GM12864 (cell line): ENCODE results near the gene TOPAZ1.

Experiments used
- DNase-seq: peaks from one replicate; pipeline ENCODE4 v3.0.0-alpha.2; 2011; ENCODE audit warnings: low read depth
- H3K4me3 ChIP-seq: 2 replicates; pipeline ENCODE4 v1.5.1; 2011; ENCODE audit warnings: mild to moderate bottlenecking, low read depth, low read length, control low read depth
- TF ChIP-seq, protein P1 (sequence below): IDR thresholded peaks from 2 replicates; pipeline ENCODE4 v1.5.1; 2011; ENCODE audit warnings: low read depth, mild to moderate bottlenecking, moderate library complexity, low read length, control low read depth, inconsistent platforms; ENCODE audit errors: missing control alignments

The TOPAZ1 gene

DNA sequence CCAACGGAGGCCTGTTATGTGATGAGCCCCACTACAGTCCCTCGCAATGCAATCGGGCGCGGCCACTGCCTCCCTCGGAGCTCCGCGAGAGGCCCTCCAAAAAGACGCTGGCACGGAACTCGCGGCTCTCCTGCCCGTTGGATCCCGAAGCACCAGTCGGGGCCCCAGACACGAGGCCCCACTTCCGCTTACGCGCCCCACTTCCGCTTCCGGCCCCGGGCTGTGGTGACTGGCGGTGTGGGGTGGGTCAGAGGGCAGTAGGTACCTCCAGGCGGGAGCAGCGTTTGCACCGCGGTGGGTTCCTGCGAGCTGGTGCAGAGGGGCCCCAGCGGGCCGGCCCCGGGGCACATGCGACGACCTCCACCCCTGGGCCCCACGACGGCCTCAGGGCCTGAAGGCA, at the start of gene TOPAZ1:
TOPAZ1 (plus strand) TSS at position 181 of the 400 bp plus-strand sequence; CDS start at position 349, 168 bp downstream.
- TF ChIP-seq, protein P1, sequence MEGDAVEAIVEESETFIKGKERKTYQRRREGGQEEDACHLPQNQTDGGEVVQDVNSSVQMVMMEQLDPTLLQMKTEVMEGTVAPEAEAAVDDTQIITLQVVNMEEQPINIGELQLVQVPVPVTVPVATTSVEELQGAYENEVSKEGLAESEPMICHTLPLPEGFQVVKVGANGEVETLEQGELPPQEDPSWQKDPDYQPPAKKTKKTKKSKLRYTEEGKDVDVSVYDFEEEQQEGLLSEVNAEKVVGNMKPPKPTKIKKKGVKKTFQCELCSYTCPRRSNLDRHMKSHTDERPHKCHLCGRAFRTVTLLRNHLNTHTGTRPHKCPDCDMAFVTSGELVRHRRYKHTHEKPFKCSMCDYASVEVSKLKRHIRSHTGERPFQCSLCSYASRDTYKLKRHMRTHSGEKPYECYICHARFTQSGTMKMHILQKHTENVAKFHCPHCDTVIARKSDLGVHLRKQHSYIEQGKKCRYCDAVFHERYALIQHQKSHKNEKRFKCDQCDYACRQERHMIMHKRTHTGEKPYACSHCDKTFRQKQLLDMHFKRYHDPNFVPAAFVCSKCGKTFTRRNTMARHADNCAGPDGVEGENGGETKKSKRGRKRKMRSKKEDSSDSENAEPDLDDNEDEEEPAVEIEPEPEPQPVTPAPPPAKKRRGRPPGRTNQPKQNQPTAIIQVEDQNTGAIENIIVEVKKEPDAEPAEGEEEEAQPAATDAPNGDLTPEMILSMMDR: no peak
- no peak for DNase-seq
- H3K4me3 ChIP-seq: no peak within 1 kb of the TSS

DNA sequence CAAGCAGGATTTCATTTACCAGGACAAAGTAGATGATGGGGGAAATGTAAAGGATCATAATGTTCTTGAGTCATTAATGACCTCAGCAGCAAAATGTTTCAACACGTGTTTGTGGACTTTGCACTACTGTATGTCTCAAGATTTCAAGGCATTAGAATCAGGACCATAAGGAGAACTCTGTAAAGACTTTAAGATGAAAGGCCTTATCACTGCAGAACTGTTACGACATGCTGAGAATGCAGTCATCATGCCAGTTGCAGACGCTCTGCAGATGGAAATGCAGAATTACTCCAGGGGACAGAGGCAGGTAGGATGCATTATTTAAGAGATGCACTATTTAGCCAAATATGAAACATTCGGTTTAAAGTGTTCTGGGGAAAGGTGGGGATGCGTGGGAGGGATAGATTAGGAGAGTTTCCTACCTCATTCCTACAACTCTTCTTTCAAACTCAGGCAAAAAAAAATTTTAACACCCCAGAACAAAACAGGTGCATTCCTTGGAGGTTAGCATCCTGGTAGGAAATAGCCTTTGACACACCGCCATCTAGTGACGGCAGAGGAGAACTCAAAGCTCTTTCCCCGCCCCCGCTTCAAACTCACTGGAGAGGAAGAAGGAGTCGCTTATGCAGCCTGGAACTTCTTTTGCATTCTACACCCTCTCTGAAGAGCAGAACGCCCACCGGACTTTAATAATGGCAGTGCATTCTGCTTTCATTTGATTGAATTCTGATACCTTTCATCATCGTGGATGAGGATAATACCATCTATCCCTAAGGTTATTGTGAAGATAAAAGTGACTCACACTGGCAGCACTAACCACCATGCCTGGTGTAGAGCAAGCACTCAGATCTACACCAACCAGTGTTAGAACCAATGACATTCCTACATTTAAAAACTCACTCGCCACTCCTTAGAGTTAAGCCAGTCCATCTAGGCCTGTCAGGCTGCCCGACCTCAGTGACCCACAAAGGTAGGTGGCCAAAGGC, 43.1 kb upstream of the TOPAZ1 start:
- peak; percentile 18 for DNase-seq
- no peak overlapping the region for H3K4me3 ChIP-seq
- TF ChIP-seq, protein P1: peak; percentile 84

DNA sequence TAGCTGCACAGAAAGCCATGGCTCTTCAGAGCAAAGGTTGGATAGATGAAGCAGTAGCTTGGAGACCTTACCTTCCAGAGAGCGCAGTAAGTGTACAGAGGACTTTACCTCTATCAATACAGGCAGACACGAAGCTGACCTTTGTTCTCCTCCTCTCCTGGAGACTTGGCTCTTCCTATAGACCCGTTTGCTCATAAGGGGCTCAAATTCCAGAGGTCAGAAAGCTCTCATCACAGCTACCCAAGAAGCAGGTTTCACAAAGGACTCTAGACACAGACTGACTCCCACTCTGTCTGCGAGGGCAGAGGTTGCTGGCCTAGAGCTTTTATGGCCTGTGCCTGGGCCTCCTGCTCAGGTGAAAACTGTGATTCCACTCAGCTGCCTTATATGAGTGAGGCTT, 35.4 kb upstream of the TOPAZ1 start:
- TF ChIP-seq, protein P1: no peak
- no peak for DNase-seq
- no peak overlapping the region for H3K4me3 ChIP-seq

DNA sequence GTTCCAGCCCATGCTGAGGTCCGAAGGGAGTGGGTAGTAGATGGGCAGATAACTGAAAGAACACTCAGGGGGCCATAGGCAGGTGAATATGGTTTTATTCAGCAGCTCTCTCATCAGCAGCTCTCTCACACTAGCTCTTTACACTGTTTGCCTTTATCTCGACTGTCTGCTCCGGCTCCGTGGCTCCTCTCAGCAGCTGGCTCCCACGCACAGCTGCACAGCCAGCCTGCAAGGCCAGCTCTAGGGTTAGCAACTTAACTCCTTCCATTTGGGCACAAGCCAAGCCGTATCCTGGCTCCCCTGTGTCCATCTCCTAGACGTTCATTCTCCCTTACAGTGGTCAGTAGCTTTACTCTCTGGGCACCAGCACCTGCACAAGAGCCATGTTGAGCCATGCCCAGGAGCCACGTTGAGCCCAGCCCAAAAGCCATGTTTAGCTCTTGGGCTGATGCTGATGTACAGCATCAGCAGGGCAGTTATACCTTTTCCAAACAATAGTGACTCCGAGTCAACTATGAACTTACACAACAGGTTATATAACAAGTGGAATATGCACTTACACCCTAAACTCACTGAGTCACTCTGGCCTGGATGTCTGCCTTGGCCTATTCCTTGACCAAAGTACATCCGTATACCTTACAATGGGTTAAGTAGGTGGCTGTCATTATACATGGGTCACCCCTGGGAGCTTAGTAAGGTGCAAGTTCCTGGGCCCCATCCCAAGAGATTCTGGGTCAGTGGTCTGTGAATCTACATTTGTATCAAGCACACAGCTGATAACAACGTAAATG, 34.6 kb upstream of the TOPAZ1 start:
- H3K4me3 ChIP-seq: no peak overlapping the region
- no peak for DNase-seq
- TF ChIP-seq, protein P1: no peak

DNA sequence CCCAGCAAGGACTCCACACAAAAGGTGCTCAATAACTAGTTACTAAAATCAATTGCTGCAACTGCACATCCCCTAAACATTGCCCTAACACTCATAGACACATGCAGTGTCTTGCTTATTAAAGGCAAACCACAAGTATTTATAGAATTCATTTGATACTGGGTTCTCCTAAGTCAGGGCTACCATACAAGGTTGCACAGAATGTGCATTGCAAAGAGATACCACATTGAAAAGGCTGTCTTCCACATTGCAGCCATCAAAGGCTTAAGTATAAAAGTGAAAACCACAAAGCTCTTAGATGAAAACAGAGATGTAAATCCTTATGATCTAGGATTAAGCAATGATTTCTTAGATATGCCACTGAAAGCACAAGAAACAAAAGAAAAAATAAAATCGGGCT, 33.6 kb upstream of the TOPAZ1 start:
- DNase-seq: no peak
- no peak overlapping the region for H3K4me3 ChIP-seq
- TF ChIP-seq, protein P1: no peak

DNA sequence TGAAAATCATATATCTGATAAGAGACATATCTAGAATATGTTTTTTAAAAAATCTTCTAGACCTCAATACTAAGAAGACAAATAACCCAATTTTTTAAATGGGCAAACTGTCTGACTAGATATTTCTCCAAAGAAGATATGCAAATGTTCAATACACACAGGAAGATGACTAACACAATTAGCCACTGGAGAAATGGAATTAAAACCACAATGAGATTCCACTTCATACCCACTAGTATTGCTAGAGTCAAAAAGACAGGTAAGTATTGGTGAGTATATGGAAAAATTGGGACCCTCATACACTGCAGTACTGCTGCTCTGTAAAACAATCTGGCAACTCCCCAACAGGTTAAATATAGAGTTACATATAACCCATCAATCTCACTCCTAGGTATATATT, 33.1 kb upstream of the TOPAZ1 start:
- no peak overlapping the region for H3K4me3 ChIP-seq
- DNase-seq: no peak
- TF ChIP-seq, protein P1: no peak
